ENCODE measurements around the gene DMP1. TPM values are rescaled to one million over a fixed set of nuclear protein-coding genes. Genes with fewer than 3 reads are reported as not detected.

DMP1 gene
- total and polyA plus RNA-seq, 2 of the 13 experiments (the other 11 are each of a cell fraction or from before 2014, with no cell fraction given), result not detected

DNA sequence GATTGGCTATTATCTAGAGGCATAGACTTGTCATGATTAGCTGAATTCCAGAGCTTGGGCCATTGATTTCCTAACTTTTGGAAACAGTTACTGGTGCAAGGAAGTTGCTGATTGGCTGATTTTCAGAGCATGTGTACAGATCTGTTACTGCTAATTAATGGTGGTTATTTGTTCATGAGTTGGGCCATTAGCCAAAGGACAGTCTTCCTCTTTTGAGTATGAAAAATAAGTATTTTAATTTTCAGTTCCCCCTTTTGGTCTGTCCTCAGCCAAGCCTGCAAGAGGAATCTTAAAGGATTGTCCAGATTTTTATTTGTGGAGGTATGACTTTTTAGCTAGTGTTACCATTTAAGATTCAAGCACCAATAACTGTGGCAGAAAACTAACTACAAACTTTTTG, 48.7 kb upstream of the DMP1 start:
- no peaks in the 10 kb centered on the region for H3K27me3 ChIP-seq (ENCODE audit: control insufficient read depth in 1 of 2, insufficient read depth in 2 of 2, low read length in 2 of 2)
- H2AFZ ChIP-seq (ENCODE audit: low read length), result no peak overlapping the region
- no TSS peak for BruUV-seq (replicated peaks)
- H3K9ac ChIP-seq (ENCODE audit: insufficient read depth, low read depth, low read length), result no peak overlapping the region
- intact Hi-C loops (cut with micrococcal nuclease; ENCODE audit: unreplicated experiment), result no loop called here
- H3K79me2 ChIP-seq (ENCODE audit: insufficient read depth, low read length), result no peaks in the 10 kb centered on the region
- ATAC-seq (no peak), DNase-seq (ENCODE audit: low spot score) (no peak), FAIRE-seq (no peak)
- no peak overlapping the region for H3K27ac ChIP-seq (ENCODE audit: extremely low read length, insufficient read depth, low read length)
- TF ChIP-seq, protein P1, sequence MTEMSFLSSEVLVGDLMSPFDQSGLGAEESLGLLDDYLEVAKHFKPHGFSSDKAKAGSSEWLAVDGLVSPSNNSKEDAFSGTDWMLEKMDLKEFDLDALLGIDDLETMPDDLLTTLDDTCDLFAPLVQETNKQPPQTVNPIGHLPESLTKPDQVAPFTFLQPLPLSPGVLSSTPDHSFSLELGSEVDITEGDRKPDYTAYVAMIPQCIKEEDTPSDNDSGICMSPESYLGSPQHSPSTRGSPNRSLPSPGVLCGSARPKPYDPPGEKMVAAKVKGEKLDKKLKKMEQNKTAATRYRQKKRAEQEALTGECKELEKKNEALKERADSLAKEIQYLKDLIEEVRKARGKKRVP (CRISPR knock-in tag; IDR thresholded peaks at IDR 0.05), result no peak
- no peak for TF ChIP-seq DNMT3B (CRISPR knock-in tag; conservative IDR thresholded peaks at IDR 0.05)
- no peak for TF ChIP-seq ASH2L (IDR thresholded peaks at IDR 0.05; ENCODE audit: insufficient read length, low read depth, low read length)
- TF ChIP-seq ZFP36L1 (CRISPR knock-in tag; IDR thresholded peaks at IDR 0.05), result no peak
- TF ChIP-seq, protein P2, sequence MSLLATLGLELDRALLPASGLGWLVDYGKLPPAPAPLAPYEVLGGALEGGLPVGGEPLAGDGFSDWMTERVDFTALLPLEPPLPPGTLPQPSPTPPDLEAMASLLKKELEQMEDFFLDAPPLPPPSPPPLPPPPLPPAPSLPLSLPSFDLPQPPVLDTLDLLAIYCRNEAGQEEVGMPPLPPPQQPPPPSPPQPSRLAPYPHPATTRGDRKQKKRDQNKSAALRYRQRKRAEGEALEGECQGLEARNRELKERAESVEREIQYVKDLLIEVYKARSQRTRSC (CRISPR knock-in tag; IDR thresholded peaks at IDR 0.05; ENCODE audit: low read depth), result no peak
- TF ChIP-seq ATF1 (CRISPR knock-in tag; IDR thresholded peaks at IDR 0.05), result no peak
- no peak for TF ChIP-seq MTF1 (CRISPR knock-in tag; IDR thresholded peaks at IDR 0.05)
- TF ChIP-seq DNMT1 (CRISPR knock-in tag; IDR thresholded peaks at IDR 0.05), result no peak
- no peak for TF ChIP-seq PAF1 (CRISPR knock-in tag; IDR thresholded peaks at IDR 0.05)
- H3K36me3 ChIP-seq (replicated peaks in 1 of 2; ENCODE audit: control insufficient read depth in 1 of 2, insufficient read depth in 2 of 2, low read length in 2 of 2), result no peaks in the 10 kb centered on the region
- no peak overlapping the region for H3K4me2 ChIP-seq (ENCODE audit: low read depth, low read length)
- in situ Hi-C loops (cut with HindIII; ENCODE audit: extremely low pct_ligation_motif_present, low pct_unique_long_range_greater_than_20kb), result no loop called here
- H3K4me3 ChIP-seq (replicated peaks in 1 of 3; ENCODE audit: insufficient read depth in 1 of 3, low read depth in 2 of 3, low read length in 3 of 3), result no peak overlapping the region
- CTCF ChIA-PET (ENCODE audit: low intra/inter-chr PET ratio, low total read pairs), result no interaction called here
- H3K4me1 ChIP-seq (ENCODE audit: insufficient read depth, low read length), result no peaks in the 10 kb centered on the region
- no peaks in the 10 kb centered on the region for H4K20me1 ChIP-seq (ENCODE audit: insufficient read depth, low read length)
- H3K9me3 ChIP-seq (ENCODE audit: low read length), result no peaks in the 10 kb centered on the region
- POLR2A ChIA-PET, result no interaction called here
